Omental fat pad (tissue), 4 donors: ENCODE measurements around the gene NLGN1. TPM values are rescaled to one million over a fixed set of nuclear protein-coding genes. Genes with fewer than 3 reads are reported as not detected.

Source experiments
- ATAC-seq: fragments of 150-250 bp; one replicate; pipeline ENCODE4 v1.9.1; 2016; ENCODE audit warnings: mild to moderate bottlenecking, moderate library complexity; ENCODE audit not compliant: low FRiP score
- DNase-seq: peaks from one replicate; pipeline ENCODE4 v3.0.0-alpha.2; 2019; ENCODE audit warnings: low spot score
- CTCF ChIP-seq, 3 donors: fragments of 450-650 bp; IDR thresholded peaks; one replicate each; pipeline ENCODE4 v1.5.1; 2016 to 2017; ENCODE audit warnings: antibody characterized with exemption in 3 of 3, mild to moderate bottlenecking in 3 of 3, moderate library complexity in 2 of 3
- total RNA-seq, 4 donors: library from RNA; depleted of rRNA; stranded (reverse); fragments of >200 nt; gene quantifications; one replicate each; pipeline ENCODE4 v1.1.0, GENCODE V29; 2016

The NLGN1 gene
- total RNA-seq, 4 donors from 2014 or later, result 5.3 to 17.4 (median 12.5) TPM

- peak; percentile 73 for ATAC-seq
Observed at GRCh38 chr3:174329321-174329720, 931.8 kb downstream of the NLGN1 start.

GRCh38 chr3:174330303-174330702 is 932.8 kb downstream of the NLGN1 start:
- no peak for DNase-seq
- peak; percentile 72 for ATAC-seq
- TF ChIP-seq CTCF (IDR thresholded peaks at IDR 0.05), result no peak

More at GRCh38 chr3:174329321-174329720, 931.8 kb downstream of the NLGN1 start:
- DNase-seq, result no peak
- TF ChIP-seq CTCF (IDR thresholded peaks at IDR 0.05), result no peak

GRCh38 chr3:174331095-174331800 is 933.7 kb downstream of the NLGN1 start:
- ATAC-seq (no peak), DNase-seq (no peak)
- no peak for TF ChIP-seq CTCF (IDR thresholded peaks at IDR 0.05)

- no peak for TF ChIP-seq CTCF (IDR thresholded peaks at IDR 0.05)
- ATAC-seq (no peak), DNase-seq (no peak)
Observed at GRCh38 chr3:174332391-174332790, 934.8 kb downstream of the NLGN1 start.

GRCh38 chr3:174333640-174334039 is 936.1 kb downstream of the NLGN1 start:
- DNase-seq (no peak), ATAC-seq (no peak)
- TF ChIP-seq CTCF (IDR thresholded peaks at IDR 0.05), result no peak

GRCh38 chr3:174334111-174334510 is 936.6 kb downstream of the NLGN1 start:
- no peak for ATAC-seq
- no peak for TF ChIP-seq CTCF (IDR thresholded peaks at IDR 0.05)
- DNase-seq, result no peak

GRCh38 chr3:174335324-174335723 is 937.8 kb downstream of the NLGN1 start:
- ATAC-seq (no peak), DNase-seq (no peak)
- no peak for TF ChIP-seq CTCF (IDR thresholded peaks at IDR 0.05)
